Neural cell (in vitro differentiated cells): ENCODE measurements around the gene IPO8.

Experiments
- POLR2AphosphoS5 ChIP-seq: IDR thresholded peaks from 2 replicates; pipeline ENCODE4 v1.6.1; 2012
- TF ChIP-seq, protein P1 (sequence below): IDR thresholded peaks from 2 replicates; pipeline ENCODE4 v1.6.1; 2012; ENCODE audit warnings: borderline replicate concordance

DNA sequence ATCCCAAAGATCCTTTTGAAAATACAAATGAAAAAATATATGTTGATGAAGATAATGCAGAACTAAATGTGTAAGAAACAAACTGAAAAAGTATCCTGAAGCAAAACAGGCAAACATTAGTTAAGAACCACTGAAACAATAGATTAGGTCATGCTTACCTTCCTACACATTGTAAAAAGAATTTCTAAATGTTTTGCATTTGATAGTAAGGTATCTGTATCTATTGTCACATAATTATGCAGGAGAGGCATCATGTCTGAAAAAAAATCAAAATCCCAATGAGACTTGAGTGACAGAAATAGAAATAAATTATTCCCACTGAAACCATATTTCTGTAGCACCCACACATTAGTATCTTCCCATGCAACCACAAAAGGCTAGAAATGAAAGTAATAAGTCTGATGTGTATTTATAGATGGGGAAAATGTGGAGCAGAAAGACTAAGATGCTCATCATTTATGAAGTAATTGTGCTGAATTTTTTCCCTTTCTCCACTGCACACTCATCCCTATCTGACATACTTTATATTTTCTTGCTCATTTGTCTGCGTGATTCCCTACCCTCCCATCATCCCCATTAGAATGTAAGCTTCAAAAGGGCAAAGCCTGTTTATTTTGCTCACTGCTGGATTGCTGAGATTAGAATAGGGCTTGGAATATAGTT lies 43.5 kb downstream of the IPO8 start:
- TF ChIP-seq, protein P1, sequence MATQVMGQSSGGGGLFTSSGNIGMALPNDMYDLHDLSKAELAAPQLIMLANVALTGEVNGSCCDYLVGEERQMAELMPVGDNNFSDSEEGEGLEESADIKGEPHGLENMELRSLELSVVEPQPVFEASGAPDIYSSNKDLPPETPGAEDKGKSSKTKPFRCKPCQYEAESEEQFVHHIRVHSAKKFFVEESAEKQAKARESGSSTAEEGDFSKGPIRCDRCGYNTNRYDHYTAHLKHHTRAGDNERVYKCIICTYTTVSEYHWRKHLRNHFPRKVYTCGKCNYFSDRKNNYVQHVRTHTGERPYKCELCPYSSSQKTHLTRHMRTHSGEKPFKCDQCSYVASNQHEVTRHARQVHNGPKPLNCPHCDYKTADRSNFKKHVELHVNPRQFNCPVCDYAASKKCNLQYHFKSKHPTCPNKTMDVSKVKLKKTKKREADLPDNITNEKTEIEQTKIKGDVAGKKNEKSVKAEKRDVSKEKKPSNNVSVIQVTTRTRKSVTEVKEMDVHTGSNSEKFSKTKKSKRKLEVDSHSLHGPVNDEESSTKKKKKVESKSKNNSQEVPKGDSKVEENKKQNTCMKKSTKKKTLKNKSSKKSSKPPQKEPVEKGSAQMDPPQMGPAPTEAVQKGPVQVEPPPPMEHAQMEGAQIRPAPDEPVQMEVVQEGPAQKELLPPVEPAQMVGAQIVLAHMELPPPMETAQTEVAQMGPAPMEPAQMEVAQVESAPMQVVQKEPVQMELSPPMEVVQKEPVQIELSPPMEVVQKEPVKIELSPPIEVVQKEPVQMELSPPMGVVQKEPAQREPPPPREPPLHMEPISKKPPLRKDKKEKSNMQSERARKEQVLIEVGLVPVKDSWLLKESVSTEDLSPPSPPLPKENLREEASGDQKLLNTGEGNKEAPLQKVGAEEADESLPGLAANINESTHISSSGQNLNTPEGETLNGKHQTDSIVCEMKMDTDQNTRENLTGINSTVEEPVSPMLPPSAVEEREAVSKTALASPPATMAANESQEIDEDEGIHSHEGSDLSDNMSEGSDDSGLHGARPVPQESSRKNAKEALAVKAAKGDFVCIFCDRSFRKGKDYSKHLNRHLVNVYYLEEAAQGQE = no peak
- no peak for TF ChIP-seq POLR2AphosphoS5
